CD1c-positive myeloid dendritic cell (primary cell): ENCODE data around the gene NMNAT1.
"Not testable (repeated sequence)": the region's sequence is repeated elsewhere in the genome, so short reads cannot be mapped to it uniquely, and the experiment has no call there.

Source experiments
- DNase-seq: peaks from one replicate; pipeline ENCODE4 v3.0.0-alpha.2; 2016; ENCODE audit errors: extremely low spot score

Gene NMNAT1

GRCh38 chr1:9920606-9921005 lies 22.7 kb upstream of the NMNAT1 start:
- no peak for DNase-seq

- no peak for DNase-seq
Observed at GRCh38 chr1:9922342-9922741, 20.9 kb upstream of the NMNAT1 start.

- no peak for DNase-seq
Observed at GRCh38 chr1:9927259-9927658, 16.0 kb upstream of the NMNAT1 start.

GRCh38 chr1:9929431-9930385 lies 13.6 kb upstream of the NMNAT1 start:
- DNase-seq: no peak

- peak; percentile 55 for DNase-seq
Observed at GRCh38 chr1:9942399-9942938, 806 bp upstream of the NMNAT1 start.

GRCh38 chr1:9946315-9946714 lies 3.0 kb downstream of the NMNAT1 start:
- no peak for DNase-seq

- no peak for DNase-seq
Observed at GRCh38 chr1:9957726-9958125, 14.5 kb downstream of the NMNAT1 start.

- no peak for DNase-seq
Observed at GRCh38 chr1:9960011-9960410, 16.7 kb downstream of the NMNAT1 start.

GRCh38 chr1:9960706-9961562 lies 17.7 kb downstream of the NMNAT1 start:
- DNase-seq: no peak

GRCh38 chr1:9984253-9984652 lies 41.0 kb downstream of the NMNAT1 start:
- no peak for DNase-seq

- DNase-seq: no peak
Observed at GRCh38 chr1:9985001-9985400, 41.7 kb downstream of the NMNAT1 start.

- no peak for DNase-seq
Observed at GRCh38 chr1:9989773-9990172, 46.5 kb downstream of the NMNAT1 start.

GRCh38 chr1:9990944-9991343 lies 47.7 kb downstream of the NMNAT1 start:
- DNase-seq: peak; percentile 39

- peak; percentile 14 for DNase-seq
Observed at GRCh38 chr1:9992910-9993309, 49.6 kb downstream of the NMNAT1 start.

GRCh38 chr1:9993561-9994075 lies 50.3 kb downstream of the NMNAT1 start:
- no peak for DNase-seq

GRCh38 chr1:9996624-9997582 lies 53.6 kb downstream of the NMNAT1 start, which contains the start of gene RBP7:
TSS of gene RBP7 (plus strand) at chr1:9997228. CDS start at chr1:9997259, 31 bp downstream.
- peak; percentile 63 for DNase-seq

GRCh38 chr1:10001016-10001665 lies 57.9 kb downstream of the NMNAT1 start:
- no peak for DNase-seq

GRCh38 chr1:10005248-10005647 lies 62.0 kb downstream of the NMNAT1 start:
- not testable (repeated sequence) for DNase-seq

- DNase-seq: no peak
Observed at GRCh38 chr1:10007169-10007568, 63.9 kb downstream of the NMNAT1 start.

GRCh38 chr1:10014016-10014415 lies 70.7 kb downstream of the NMNAT1 start:
- DNase-seq: no peak
